Measurements from ENCODE around the gene ST8SIA2. TPM values are rescaled to one million over a fixed set of nuclear protein-coding genes. Genes with fewer than 3 reads are reported as not detected.

The ST8SIA2 gene
- total RNA-seq, 1 experiment from 2014 or later: 0.43 TPM

DNA sequence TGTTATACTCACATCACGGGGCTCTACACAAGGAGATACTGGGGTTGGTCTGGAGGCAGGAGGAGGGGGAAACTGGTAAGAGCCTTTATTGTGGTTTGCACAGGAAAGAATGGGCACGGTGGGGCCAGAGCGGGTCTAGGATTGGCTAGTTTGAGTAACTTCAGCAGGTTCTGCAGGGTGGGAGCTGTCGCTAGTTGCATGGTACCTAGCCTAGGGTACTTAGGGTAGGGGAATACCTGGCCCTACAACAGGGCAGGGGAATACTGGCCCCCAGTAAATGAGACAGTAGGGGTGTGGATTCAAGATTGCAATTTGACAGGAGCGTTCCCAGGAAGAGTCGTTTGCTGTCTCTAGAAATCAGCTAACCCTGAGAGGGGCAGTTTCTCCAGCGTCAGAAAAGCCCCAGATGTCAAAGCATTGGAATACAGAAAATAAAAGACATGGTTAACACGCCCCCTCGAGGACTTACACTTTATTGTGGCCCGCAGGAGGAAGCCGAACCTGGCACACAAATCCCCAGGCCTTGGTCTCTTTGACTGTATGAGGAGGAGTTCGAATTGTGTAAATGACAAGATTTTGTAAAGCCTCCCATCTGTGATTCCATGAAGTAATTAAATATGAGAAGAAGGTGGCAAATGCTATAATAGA is 32.0 kb downstream of the ST8SIA2 start:
- no peaks in the 10 kb centered on the region for H3K4me1 ChIP-seq (ENCODE audit: insufficient read depth, low read length, poor library complexity, severe bottlenecking)
- ChIA-PET CTCF (no interaction called here), POLR2A (ENCODE audit: low non-redundant PET) (no interaction called here)
- DNase-seq (ENCODE audit: low spot score): no peak
- no peaks in the 10 kb centered on the region for H3K27me3 ChIP-seq (replicated peaks; ENCODE audit: insufficient read depth, low read depth, low read length, poor library complexity)
- H3K9me3 ChIP-seq (ENCODE audit: low read depth, low read length, poor library complexity, severe bottlenecking): no peaks in the 10 kb centered on the region
- intact Hi-C loops (cut with micrococcal nuclease; ENCODE audit: unreplicated experiment): no loop called here
- no TSS peak for BruUV-seq (replicated peaks)
- no peaks in the 10 kb centered on the region for H3K36me3 ChIP-seq (ENCODE audit: insufficient read depth, low read length, poor library complexity, severe bottlenecking)
- TF ChIP-seq, protein P1, sequence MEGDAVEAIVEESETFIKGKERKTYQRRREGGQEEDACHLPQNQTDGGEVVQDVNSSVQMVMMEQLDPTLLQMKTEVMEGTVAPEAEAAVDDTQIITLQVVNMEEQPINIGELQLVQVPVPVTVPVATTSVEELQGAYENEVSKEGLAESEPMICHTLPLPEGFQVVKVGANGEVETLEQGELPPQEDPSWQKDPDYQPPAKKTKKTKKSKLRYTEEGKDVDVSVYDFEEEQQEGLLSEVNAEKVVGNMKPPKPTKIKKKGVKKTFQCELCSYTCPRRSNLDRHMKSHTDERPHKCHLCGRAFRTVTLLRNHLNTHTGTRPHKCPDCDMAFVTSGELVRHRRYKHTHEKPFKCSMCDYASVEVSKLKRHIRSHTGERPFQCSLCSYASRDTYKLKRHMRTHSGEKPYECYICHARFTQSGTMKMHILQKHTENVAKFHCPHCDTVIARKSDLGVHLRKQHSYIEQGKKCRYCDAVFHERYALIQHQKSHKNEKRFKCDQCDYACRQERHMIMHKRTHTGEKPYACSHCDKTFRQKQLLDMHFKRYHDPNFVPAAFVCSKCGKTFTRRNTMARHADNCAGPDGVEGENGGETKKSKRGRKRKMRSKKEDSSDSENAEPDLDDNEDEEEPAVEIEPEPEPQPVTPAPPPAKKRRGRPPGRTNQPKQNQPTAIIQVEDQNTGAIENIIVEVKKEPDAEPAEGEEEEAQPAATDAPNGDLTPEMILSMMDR (conservative IDR thresholded peaks at IDR 0.05; ENCODE audit: low read depth, low read length): no peak
- TF ChIP-seq EZH2 (IDR thresholded peaks at IDR 0.05; ENCODE audit: borderline replicate concordance, low read depth, low read length, poor library complexity, severe bottlenecking): no peak
- H3K4me3 ChIP-seq (ENCODE audit: low read depth, low read length, poor library complexity, severe bottlenecking): no peak overlapping the region
- no peak overlapping the region for H3K27ac ChIP-seq (ENCODE audit: low read depth, low read length, poor library complexity, severe bottlenecking)

DNA sequence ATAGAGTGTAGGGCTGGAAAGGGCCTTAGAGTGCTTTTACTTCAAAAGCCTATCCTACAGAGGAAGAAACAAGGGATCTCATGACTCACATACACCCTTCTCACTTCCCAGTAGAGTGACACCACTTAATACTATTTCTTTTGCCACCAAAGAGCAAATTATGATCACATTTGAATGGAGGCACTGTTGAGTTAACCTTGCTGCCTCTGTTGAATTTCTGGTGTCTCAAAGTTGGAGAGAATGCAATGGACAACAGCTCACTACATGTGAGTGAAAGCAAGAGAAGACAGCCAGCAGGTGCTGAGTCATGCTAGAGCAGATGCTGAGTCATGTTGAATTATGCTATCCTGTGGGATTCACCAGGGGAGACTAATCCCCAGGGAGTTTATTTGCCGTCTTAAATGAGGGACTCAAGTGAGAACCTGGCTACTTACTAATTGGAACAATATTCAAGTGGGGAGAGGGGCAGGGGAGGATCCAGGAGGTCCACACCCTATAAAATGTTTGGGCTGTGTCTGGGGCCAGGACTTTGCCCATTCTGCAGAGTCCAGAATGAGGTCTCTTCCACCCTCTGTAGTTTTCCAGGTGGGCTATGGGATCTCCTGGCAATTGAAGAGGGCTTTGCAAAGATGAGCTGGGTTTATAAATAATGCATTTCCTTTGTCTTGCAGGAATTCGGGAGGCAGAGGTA is 35.8 kb downstream of the ST8SIA2 start:
- no peak for TF ChIP-seq EZH2 (IDR thresholded peaks at IDR 0.05; ENCODE audit: borderline replicate concordance, low read depth, low read length, poor library complexity, severe bottlenecking)
- TF ChIP-seq, protein P1 (conservative IDR thresholded peaks at IDR 0.05; ENCODE audit: low read depth, low read length): no peak
- Histone ChIP-seq H3K27me3 (replicated peaks; ENCODE audit: insufficient read depth, low read depth, low read length, poor library complexity) (peaks cover 3% of the 10 kb centered on the region), H3K4me1 (ENCODE audit: insufficient read depth, low read length, poor library complexity, severe bottlenecking) (no peaks in the 10 kb centered on the region), H3K27ac (ENCODE audit: low read depth, low read length, poor library complexity, severe bottlenecking) (no peak overlapping the region), H3K4me3 (ENCODE audit: low read depth, low read length, poor library complexity, severe bottlenecking) (no peak overlapping the region), H3K9me3 (ENCODE audit: low read depth, low read length, poor library complexity, severe bottlenecking) (no peaks in the 10 kb centered on the region), H3K36me3 (ENCODE audit: insufficient read depth, low read length, poor library complexity, severe bottlenecking) (no peaks in the 10 kb centered on the region)
- ChIA-PET POLR2A (ENCODE audit: low non-redundant PET) (no interaction called here), CTCF (no interaction called here)
- no TSS peak for BruUV-seq (replicated peaks)
- intact Hi-C loops (cut with micrococcal nuclease; ENCODE audit: unreplicated experiment): no loop called here
- DNase-seq (ENCODE audit: low spot score): peak; percentile 52

DNA sequence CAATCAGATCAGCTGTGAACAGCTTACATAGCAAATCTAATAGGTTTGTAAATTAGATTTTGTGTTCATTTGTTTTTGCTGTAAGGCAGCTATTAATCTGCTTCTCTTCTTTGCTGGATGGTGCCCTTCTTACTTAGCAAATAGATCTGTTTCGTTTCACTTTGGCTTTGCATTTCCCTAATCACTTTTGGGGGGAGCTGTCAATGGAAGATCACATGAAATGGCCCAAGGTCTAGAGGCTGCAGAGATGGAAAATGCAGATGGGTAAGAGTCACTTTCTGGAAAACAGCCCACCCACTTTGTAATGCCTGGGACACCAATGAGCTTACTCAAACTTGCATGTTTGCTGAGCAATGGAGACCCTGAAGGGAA is 36.4 kb downstream of the ST8SIA2 start:
- H3K4me3 ChIP-seq (ENCODE audit: low read depth, low read length, poor library complexity, severe bottlenecking): no peak overlapping the region
- DNase-seq (ENCODE audit: low spot score): no peak
- no peaks in the 10 kb centered on the region for H3K4me1 ChIP-seq (ENCODE audit: insufficient read depth, low read length, poor library complexity, severe bottlenecking)
- H3K27ac ChIP-seq (ENCODE audit: low read depth, low read length, poor library complexity, severe bottlenecking): no peak overlapping the region
- H3K9me3 ChIP-seq (ENCODE audit: low read depth, low read length, poor library complexity, severe bottlenecking): no peaks in the 10 kb centered on the region
- POLR2A ChIA-PET (ENCODE audit: low non-redundant PET): no interaction called here
- no peaks in the 10 kb centered on the region for H3K36me3 ChIP-seq (ENCODE audit: insufficient read depth, low read length, poor library complexity, severe bottlenecking)
- CTCF ChIA-PET: no interaction called here
- no TSS peak for BruUV-seq (replicated peaks)
- no peak for TF ChIP-seq EZH2 (IDR thresholded peaks at IDR 0.05; ENCODE audit: borderline replicate concordance, low read depth, low read length, poor library complexity, severe bottlenecking)
- TF ChIP-seq, protein P1 (conservative IDR thresholded peaks at IDR 0.05; ENCODE audit: low read depth, low read length): no peak
- peaks cover 8% of the 10 kb centered on the region for H3K27me3 ChIP-seq (replicated peaks; ENCODE audit: insufficient read depth, low read depth, low read length, poor library complexity)
- intact Hi-C loops (cut with micrococcal nuclease; ENCODE audit: unreplicated experiment): no loop called here

All from A673 (cell line).